ENCODE data around the gene TTC23L. TPM values are rescaled to one million over a fixed set of nuclear protein-coding genes. Genes with fewer than 3 reads are reported as not detected.

Gene TTC23L
- total RNA-seq, 1 experiment from 2014 or later: not detected

DNA sequence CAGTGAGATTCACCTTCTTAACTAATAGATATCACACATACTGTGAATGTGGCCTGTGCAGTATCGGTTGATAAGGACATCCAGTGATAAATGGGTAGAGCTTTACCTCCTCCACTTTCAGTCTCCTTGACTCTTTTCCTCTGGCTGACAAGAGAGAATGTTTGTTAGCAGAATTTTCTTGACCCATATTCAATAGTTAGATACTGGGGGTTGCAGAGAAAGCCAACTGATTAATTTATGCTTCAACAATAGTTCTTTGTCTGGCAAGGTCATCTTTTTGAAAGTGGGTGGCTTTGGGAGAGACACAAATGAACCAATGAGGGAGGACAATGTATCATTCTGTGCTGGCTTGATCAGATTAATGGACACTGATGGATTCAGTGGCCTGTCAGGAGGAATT is 30.3 kb downstream of the TTC23L start:
- no peak for DNase-seq (ENCODE audit: low read depth)

DNA sequence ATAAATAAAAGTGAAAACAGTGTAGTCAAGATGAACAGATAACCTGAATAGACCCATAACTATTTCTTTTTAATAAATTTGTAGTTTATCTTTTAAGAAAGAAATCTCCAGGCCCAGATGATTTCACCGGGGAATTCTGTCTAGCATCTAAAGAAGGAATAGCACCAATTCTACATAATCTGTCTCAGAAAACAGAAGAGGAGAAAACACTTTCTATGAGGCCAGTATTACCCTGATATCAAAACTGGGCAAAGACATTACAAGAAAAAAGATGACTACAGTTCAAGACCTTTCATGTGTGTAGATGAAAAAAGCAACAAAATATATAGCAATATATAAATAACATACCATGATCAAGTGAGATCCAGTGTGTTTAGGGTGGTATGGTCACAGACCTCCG is 31.4 kb downstream of the TTC23L start:
- no peak for DNase-seq (ENCODE audit: low read depth)

GRCh38 chr5:34876275-34876674 is 37.3 kb downstream of the TTC23L start:
- DNase-seq (ENCODE audit: low read depth): no peak

DNA sequence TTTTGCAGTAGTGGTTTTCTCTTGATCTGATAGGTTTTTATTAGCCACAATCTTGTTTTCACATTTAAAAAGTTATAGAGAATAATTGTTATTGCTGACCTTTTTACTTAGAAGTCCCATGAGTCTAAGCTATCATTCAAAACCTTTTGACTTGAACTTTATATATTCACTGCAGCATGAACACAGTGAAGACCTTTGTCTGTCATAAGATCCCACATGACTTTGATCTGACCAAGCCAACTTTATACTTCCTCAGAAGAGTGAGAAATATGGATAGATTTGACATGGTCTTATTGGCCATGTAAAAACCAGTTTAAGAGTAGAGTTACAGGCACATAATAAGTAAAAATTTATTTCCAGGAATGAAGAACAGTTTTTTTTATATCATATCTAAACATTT is 42.3 kb downstream of the TTC23L start:
- DNase-seq (ENCODE audit: low read depth): no peak

DNA sequence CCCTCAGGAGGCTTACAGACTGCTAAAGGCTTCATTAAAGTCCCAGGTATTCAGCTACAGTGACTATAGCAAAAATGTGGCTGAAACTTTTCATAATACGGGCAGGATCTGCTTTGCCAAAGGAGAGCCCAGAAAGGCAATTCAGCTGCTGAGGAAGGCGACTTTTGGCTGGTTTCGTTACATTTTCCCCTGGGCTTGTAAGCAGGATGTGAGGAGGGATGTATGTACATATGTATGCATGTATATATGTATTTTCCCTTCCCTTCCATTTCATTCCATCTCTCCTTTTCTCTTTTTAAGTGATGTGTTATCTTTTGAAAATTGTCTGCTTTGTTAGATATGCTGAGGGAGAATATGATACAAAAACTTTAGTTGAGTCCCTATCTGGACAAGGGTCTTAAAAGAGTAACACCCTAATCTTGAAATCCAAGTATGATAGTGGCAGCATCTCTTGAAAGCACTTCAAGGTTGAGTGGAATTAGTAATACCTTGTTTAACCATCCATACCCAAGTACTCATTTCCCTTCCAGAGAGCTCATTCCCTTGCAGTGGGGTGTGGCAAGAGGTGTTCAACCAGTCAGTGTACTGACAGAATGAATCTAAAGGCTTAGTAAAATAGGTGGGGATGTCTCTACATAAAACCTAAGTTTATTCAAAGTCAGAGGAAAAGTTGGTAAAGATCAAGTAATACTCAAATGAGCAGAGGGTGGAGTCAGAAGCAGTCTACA is 47.6 kb downstream of the TTC23L start:
- DNase-seq (ENCODE audit: low read depth): no peak

DNA sequence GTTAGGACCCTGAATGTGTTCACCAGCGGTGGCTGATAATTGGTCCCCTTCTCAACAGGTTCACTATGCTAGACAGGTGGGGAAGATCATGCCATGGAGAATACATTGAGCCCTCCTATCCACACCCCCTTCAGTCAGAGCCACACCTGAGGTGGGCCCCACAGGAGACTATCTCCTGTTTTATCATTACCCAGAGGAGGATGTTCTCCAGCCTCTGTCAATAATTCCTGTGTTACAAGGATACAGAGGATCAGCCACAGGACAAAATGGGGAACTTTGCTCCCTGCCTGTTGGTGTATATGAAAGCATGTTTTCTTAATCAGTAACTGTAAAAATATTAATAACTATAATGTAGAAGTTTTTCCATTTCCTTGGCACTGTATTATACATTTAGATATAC is 50.4 kb downstream of the TTC23L start:
- no peak for DNase-seq (ENCODE audit: low read depth)

DNA sequence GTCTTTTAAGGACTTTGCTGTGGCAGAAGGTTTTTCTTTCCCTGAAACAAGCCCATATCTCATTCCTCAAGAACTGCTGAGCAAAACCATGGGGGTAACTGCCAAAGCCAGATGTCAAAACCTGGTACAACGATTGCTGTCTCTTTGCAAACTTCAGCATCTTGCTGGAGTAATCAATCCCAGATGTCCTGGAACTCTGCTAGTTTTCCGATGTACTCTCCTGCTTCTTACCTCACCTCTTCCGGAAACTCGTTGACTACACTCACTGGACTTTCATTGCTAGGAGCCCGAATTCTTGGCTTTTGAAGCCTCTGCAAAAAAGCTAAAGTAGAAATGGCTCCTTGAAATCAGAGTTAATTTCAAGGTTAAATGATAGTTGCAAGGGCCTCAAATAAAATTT is 53.0 kb downstream of the TTC23L start:
- no peak for DNase-seq (ENCODE audit: low read depth)

DNA sequence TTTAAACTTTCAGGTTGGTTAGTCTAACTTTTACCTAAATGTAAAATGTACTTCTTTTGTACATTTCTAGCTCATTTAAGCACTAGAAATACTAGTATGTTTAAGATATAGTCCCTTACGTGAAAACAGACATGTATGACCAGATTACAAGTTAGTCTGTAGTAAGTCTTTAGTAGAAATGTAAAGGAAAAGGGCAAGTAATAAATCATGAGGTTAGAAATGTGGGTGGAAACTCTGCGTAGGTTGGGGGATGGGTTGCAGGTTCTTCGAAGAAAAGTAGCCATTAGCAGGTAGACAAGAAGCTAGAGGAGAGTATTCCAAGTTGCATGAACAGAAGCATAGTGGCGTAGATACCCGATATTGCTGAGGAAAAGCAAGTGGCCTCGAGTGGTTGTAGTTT is 53.5 kb downstream of the TTC23L start:
- DNase-seq (ENCODE audit: low read depth): no peak

DNA sequence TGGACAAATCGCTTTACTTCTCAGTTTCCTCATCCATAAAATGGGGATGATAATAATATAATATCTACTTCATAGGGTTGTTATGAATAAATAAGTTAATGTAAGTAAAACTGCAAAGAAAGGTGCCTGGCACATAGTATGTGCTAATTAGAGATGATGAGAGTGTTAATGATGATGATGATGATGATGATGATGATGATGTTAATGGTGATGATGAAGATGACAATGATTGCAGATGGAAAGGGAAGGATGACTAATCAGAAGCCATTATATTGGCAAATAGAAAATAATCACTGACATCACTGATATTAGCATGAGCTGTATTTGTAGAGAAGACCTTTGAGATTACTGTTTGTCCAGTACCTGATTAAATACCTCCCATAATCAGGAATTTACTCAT is 55.8 kb downstream of the TTC23L start:
- no peak for DNase-seq (ENCODE audit: low read depth)

DNA sequence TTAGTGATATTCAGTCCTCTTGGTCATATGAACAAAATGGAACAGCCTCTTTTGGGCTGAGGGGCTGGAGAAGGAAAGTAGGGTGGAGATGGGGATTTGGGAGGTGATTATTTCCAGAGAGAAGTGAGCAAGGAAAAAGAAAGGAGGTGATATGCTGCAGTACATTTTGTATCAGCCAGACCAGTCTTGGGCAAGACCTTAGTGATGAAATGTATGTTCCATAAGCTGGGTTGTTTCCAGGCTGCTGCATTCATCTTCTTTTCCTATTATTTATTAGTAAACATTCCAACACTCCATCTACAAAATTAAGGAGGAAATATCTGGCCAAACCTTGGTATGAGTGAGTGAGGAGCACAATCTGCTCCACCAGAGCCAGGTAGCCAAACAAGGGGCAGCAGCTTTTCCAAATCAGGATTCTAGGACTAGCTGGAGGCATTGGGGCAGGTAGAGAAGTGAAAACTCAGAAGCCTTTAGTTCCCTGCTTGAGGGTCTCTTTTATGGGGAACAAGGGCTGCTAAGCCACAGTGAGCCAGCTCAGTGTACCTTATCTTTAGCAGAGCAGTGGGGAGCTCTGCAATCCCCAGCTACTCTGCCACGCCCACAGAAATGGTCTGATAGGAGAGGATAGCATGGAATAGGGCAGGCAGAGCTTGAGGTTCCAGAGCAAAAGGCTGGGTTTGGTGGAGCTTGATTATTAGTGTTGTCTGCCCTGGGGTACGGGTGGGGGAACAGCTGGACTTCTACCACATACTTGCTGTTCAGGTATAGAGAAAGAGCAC is 56.9 kb downstream of the TTC23L start:
- DNase-seq (ENCODE audit: low read depth): no peak

DNA sequence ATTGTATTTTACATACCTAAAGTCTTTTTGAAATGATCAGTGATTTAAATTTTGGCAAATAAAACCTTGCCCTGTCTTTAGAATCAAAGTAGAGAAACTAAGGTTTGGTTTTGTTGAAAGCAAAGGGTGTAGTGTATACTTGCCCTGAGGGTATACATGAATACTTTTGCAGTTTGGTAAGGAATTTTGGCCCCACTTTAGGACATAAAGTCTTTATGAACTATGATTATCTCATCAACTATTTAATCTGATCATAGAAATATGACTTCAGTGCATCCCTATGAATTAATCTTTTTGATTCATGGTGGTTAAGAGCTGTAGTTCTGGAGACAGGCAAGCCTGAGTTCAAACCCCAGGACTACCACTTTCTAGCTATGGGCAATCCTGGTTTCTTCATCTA is 58.7 kb downstream of the TTC23L start:
- DNase-seq (ENCODE audit: low read depth): no peak

DNA sequence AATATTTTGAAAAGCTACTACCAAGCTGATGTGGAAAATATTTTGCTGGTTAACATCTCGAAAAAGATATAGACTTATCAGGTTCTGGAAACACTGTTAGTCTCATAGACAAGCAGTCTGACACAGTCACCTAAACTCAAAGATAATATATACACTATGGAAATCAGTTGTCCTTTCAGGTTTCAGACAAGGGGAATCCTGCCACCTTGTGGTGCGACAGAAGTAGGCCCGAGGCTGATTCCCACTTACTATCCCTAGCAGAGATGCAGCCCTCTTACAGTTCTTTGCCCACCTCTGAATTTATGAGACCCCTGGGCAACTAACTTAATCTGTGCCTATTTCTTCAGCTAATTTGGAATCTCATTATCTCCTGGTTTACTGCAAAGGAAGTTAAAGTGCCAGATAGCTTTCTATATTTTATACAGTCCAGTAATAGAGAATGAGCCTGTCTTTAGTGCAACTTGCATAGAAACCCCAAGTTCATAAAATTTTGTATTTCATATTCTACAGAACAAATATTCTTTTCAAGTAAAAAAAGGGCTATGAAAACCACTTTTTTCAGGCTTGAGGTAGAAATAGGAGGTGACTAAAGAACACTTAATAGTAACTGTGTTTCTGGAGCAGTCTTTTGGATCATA is 59.4 kb downstream of the TTC23L start:
- DNase-seq (ENCODE audit: low read depth): peak; percentile 48

GRCh38 chr5:34899066-34899465 is 60.1 kb downstream of the TTC23L start:
- DNase-seq (ENCODE audit: low read depth): no peak

GRCh38 chr5:34900652-34901051 is 61.7 kb downstream of the TTC23L start:
- no peak for DNase-seq (ENCODE audit: low read depth)

DNA sequence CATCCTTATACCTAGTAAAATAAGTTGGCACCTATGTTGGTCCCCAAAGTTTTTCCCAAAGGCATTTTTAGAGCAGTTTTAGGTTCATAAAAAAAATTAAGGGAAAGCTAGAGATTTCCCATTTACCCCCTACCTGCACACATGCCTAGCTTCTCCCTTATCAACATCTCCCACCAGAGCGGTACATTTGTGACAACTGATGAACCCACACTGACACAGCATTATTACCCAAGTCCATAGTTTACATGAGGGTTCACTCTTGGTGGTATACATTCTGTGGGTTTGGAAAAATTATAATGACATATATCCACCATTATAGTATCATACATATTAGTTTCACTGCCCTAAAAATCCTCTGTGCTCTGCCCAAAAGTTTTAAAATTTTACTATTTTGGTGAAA is 64.3 kb downstream of the TTC23L start:
- DNase-seq (ENCODE audit: low read depth): no peak

DNA sequence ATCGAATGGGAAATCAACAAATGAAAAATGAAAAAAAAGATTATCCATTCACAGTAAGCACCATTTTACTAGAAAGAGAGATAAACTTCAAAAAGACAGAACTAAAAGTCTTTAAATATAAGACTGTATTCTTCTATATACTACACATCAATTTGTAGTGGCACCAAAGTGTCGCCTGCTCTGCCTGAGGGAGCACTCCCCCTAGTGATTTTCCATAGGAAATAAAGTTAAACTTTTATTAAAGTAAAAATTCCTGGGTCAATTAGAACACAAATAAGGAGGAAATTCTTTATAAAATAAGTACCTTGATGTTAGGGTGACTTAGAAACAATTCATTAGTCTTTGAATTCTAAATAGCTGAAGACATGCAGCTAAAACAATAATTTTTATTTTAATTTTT is 66.6 kb downstream of the TTC23L start:
- peak; percentile 11 for DNase-seq (ENCODE audit: low read depth)

GRCh38 chr5:34913072-34913471 is 74.1 kb downstream of the TTC23L start:
- no peak for DNase-seq (ENCODE audit: low read depth)

DNA sequence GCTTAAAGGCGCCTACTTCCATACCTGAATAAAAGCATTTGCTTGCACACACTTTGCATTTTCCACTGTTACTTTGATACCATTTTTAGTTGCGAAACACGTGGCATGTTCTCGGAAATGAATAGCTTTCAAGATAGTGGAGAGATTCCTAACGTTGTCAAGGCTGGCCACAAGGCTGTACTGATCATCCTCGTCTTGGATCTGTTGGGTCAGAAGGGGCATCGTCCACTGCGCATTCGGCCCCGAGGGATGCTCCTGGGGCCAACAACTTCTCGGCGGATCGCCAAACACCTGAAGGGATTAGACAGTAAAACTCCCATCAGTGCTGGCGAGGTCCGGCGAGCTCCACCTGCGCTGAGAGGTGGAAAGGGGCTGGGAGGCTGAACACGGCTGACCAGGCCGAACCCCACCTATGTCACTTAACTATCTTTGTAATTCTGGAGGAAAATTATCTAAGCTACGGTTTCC is 75.7 kb downstream of the TTC23L start:
- peak; percentile 25 for DNase-seq (ENCODE audit: low read depth)

DNA sequence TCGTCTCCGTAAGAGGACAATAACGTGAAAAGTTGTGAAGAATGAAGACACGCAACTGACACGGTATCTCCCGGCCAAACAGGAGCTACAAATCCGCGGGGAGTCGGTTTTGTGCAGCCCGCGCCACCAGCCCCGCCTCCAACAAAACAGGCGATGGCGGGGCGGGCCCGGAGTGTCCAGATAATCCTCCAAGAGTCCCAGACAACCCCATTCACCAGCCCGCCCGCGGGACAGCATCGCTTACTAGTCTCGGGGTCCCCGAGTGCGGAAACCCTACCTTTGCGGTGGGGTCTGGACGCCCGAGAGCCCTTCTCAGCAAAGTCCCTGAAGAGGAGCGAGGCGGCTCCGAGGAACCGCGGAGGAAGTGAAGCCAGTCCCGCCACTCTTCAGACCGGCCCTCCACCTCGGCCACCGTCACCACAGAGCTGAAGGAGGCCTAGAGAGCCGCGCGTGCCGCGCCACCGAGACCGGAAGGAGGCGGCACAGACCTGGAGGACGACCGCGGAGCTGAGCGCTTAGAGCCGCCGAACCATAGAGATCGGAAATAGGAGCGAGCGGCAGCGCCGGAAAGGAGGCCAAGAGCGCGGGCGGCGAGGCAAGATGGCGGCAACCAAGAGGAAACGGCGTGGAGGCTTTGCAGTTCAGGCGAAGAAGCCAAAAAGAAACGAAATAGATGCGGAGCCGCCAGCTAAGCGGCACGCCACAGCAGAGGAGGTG is 76.3 kb downstream of the TTC23L start, which contains the start of the genes BRIX1 and RAD1:
TSS of gene BRIX1 (plus strand) at position 573 of the 717 bp plus-strand sequence. CDS start at position 601, 28 bp downstream.
TSS of gene RAD1 (minus strand) at position 366 of the 717 bp plus-strand sequence. CDS start 612 bp downstream, outside the sequence.
- DNase-seq (ENCODE audit: low read depth): peak; percentile 96

DNA sequence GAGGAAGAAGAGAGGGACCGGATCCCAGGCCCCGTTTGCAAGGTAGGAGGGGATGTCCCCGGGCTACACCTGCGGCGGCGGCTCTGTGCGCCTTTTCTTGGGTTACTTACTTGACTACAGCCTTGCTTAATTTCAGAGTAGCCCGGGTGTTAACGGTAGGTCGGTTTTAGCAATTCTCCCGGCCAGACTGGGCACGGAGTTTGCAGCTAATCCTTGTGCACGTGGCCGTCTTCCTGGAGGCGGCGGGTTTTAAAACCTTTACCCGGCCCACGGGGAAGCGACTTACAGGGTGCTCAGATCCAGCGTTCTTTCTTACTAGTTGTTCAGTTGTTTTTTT is 76.9 kb downstream of the TTC23L start:
- no peak for DNase-seq (ENCODE audit: low read depth)

DNA sequence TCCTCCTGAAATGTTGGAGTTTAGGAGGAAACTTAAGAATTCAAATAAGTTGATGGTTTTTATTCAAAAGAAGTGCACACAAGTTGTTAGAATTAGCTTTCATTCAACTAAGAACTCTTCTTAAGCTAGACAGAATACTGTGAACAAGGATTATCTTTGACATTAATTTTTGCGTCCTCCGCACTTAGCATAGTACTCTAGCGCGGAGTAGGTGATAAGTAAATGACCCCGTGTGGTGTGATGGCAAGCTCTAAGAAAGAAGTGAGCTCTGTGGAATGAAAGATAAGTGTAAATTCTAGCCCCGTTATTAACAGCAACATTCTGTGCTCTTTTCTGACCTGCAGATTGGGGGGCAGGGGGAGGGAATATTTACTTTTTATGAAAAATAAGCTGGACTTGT is 77.6 kb downstream of the TTC23L start:
- no peak for DNase-seq (ENCODE audit: low read depth)

GRCh38 chr5:34918025-34918424 is 79.1 kb downstream of the TTC23L start:
- DNase-seq (ENCODE audit: low read depth): no peak
